Endodermal cell (in vitro differentiated cells): Measurements from ENCODE around the gene TMEM59L. TPM values are rescaled to one million over a fixed set of nuclear protein-coding genes. Genes with fewer than 3 reads are reported as not detected.
A peak's percentile ranks its signal among the peaks of the same experiment; 100 is the strongest.
"Not testable (repeated sequence)": the region's sequence is repeated elsewhere in the genome, so short reads cannot be mapped to it uniquely, and the experiment has no call there.

Source experiments
- DNase-seq: peaks from one replicate; pipeline ENCODE4 v3.0.0-alpha.2; 2017
- H3K27ac ChIP-seq: 2 replicates; pipeline ENCODE4 v1.5.1; 2013; ENCODE audit warnings: mild to moderate bottlenecking, low read depth, low read length, moderate library complexity
- H3K27me3 ChIP-seq: 2 replicates; pipeline ENCODE4 v1.6.1; 2013; ENCODE audit warnings: mild to moderate bottlenecking, low read length, moderate library complexity; ENCODE audit not compliant: insufficient read depth, control insufficient read depth, poor library complexity, severe bottlenecking
- H3K36me3 ChIP-seq: 2 replicates; pipeline ENCODE4 v1.7.0; 2013; ENCODE audit warnings: mild to moderate bottlenecking, low read length, moderate library complexity; ENCODE audit not compliant: control insufficient read depth, insufficient read depth
- H3K4me1 ChIP-seq: one replicate; pipeline ENCODE4 v1.7.0; 2013; ENCODE audit warnings: low read length; ENCODE audit not compliant: control insufficient read depth, insufficient read depth
- H3K4me3 ChIP-seq: 2 replicates; pipeline ENCODE4 v1.5.1; 2013; ENCODE audit warnings: mild to moderate bottlenecking, low read length, moderate library complexity
- H3K9ac ChIP-seq: 2 replicates; pipeline ENCODE4 v1.6.1; 2013; ENCODE audit warnings: mild to moderate bottlenecking, low read length, moderate library complexity; ENCODE audit not compliant: poor library complexity, severe bottlenecking; ENCODE audit errors: extremely low read depth
- H3K9me3 ChIP-seq: 2 replicates; pipeline ENCODE4 v1.6.1; 2013; ENCODE audit warnings: mild to moderate bottlenecking, low read length, moderate library complexity; ENCODE audit not compliant: control insufficient read depth
- H3K27ac Mint-ChIP-seq: 2 replicates; pipeline ENCODE4 v1.8.0; 2020; ENCODE audit warnings: mixed read lengths
- H3K27me3 Mint-ChIP-seq: 2 replicates; pipeline ENCODE4 v1.8.0; 2021; ENCODE audit warnings: mild to moderate bottlenecking, mixed read lengths; ENCODE audit not compliant: insufficient read depth
- H3K36me3 Mint-ChIP-seq: 2 replicates; pipeline ENCODE4 v1.8.0; 2020; ENCODE audit warnings: low read depth, mixed read lengths
- H3K4me1 Mint-ChIP-seq: 2 replicates; pipeline ENCODE4 v1.8.0; 2020; ENCODE audit warnings: mixed read lengths
- H3K4me3 Mint-ChIP-seq: 2 replicates; pipeline ENCODE4 v1.8.0; 2020; ENCODE audit warnings: mild to moderate bottlenecking, moderate library complexity, mixed read lengths
- H3K9me3 Mint-ChIP-seq: 2 replicates; pipeline ENCODE4 v1.8.0; 2020; ENCODE audit warnings: mild to moderate bottlenecking, mixed read lengths
- CTCF ChIP-seq: fragments of 200-600 bp; sonication (generic); conservative IDR thresholded peaks from 2 replicates; pipeline ENCODE4 v1.5.0; 2021; ENCODE audit warnings: antibody characterized with exemption, mild to moderate bottlenecking
- WGBS, 2 experiments: methylation state at CpG; one replicate each; pipeline versions ENCODE4 v1.1.5 to v1.1.7; 2013; ENCODE audit warnings: missing lambda C conversion rate in 2 of 2, mixed read lengths in 1 of 2; ENCODE audit not compliant: insufficient coverage in 1 of 2, insufficient read length in 1 of 2; 5-methylcytosine and 5-hydroxymethylcytosine counted together
- total RNA-seq, 2 donors: library from RNA; stranded (reverse); fragmentation: NEBNext Ultra II Directional in 1 of 2; extraction: Animal tissue kit (Norgen Biotek cat#: 25700) in 1 of 2; gene quantifications; 2 replicates in 1 of 2; 3 replicates in 1 of 2; pipeline ENCODE4 v1.2.1, GENCODE V29; 2021

TMEM59L gene
- total RNA-seq, 2 donors from 2014 or later = 5.0 to 7.2 TPM

GRCh38 chr19:18589380-18590272 is 23.0 kb upstream of the TMEM59L start:
- Histone ChIP-seq H3K9me3 (no peaks in the 10 kb centered on the region), H3K9ac (peak overlapping the region; percentile 65), H3K4me3 (peak overlapping the region; percentile 86), H3K27me3 (no peaks in the 10 kb centered on the region), H3K4me1 (peaks cover 3% of the 10 kb centered on the region), H3K27ac (peak overlapping the region; percentile 54), H3K36me3 (peaks cover 9% of the 10 kb centered on the region)
- peak overlapping the region; percentile 95 for H3K27ac Mint-ChIP-seq
- H3K4me3 Mint-ChIP-seq = peak overlapping the region; percentile 77
- peaks cover 5% of the 10 kb centered on the region for H3K36me3 Mint-ChIP-seq
- peak; percentile 95 for DNase-seq
- peaks cover 16% of the 10 kb centered on the region for H3K4me1 Mint-ChIP-seq
- H3K9me3 Mint-ChIP-seq = no peaks in the 10 kb centered on the region
- peaks cover 4% of the 10 kb centered on the region for H3K27me3 Mint-ChIP-seq
- WGBS, 2 experiments = 1% methylated on average over 35 to 52 of the region's 52 CpGs
- no peak for TF ChIP-seq CTCF

GRCh38 chr19:18590273-18591272 is 22.1 kb upstream of the TMEM59L start:
- Mint-ChIP-seq H3K4me3 (peak overlapping the region; percentile 77), H3K36me3 (peaks cover 5% of the 10 kb centered on the region), H3K27ac (peak overlapping the region; percentile 95), H3K9me3 (no peaks in the 10 kb centered on the region), H3K27me3 (no peaks in the 10 kb centered on the region), H3K4me1 (peaks cover 22% of the 10 kb centered on the region)
- Histone ChIP-seq H3K4me3 (peak overlapping the region; percentile 86), H3K4me1 (peaks cover 3% of the 10 kb centered on the region), H3K9me3 (no peaks in the 10 kb centered on the region), H3K27ac (peak overlapping the region; percentile 54), H3K9ac (peak overlapping the region; percentile 65), H3K36me3 (peaks cover 9% of the 10 kb centered on the region), H3K27me3 (no peaks in the 10 kb centered on the region)
- DNase-seq = peak; percentile 99
- WGBS, 2 experiments = 31 to 57% methylated on average over 20 to 40 of the region's 40 CpGs
- TF ChIP-seq CTCF = peak; percentile 84

- Histone ChIP-seq H3K36me3 (peaks cover 9% of the 10 kb centered on the region), H3K4me3 (no peak overlapping the region), H3K27me3 (no peaks in the 10 kb centered on the region), H3K9me3 (no peaks in the 10 kb centered on the region), H3K9ac (no peak overlapping the region), H3K27ac (no peak overlapping the region), H3K4me1 (peaks cover 3% of the 10 kb centered on the region)
- peaks cover 22% of the 10 kb centered on the region for H3K4me1 Mint-ChIP-seq
- no peaks in the 10 kb centered on the region for H3K9me3 Mint-ChIP-seq
- no peaks in the 10 kb centered on the region for H3K27me3 Mint-ChIP-seq
- H3K36me3 Mint-ChIP-seq = peaks cover 5% of the 10 kb centered on the region
- 95% methylated on average over 20 to 22 of the region's 22 CpGs for WGBS, 2 experiments
- H3K4me3 Mint-ChIP-seq = no peak overlapping the region
- TF ChIP-seq CTCF = no peak
- H3K27ac Mint-ChIP-seq = no peak overlapping the region
- no peak for DNase-seq
These were observed 20.8 kb upstream of the TMEM59L start for GRCh38 chr19:18591735-18592385.

GRCh38 chr19:18592732-18593131 is 19.9 kb upstream of the TMEM59L start:
- H3K4me3 Mint-ChIP-seq = peak overlapping the region; percentile 53
- not testable (repeated sequence) for H3K27me3 Mint-ChIP-seq, H3K27ac ChIP-seq, H3K36me3 ChIP-seq, H3K4me1 ChIP-seq, H3K9ac ChIP-seq, H3K9me3 ChIP-seq, H3K27me3 ChIP-seq, H3K4me3 ChIP-seq, H3K36me3 Mint-ChIP-seq, H3K9me3 Mint-ChIP-seq
- DNase-seq = peak; percentile 38
- 87 to 95% methylated on average over 5 of the region's 5 CpGs for WGBS, 2 experiments
- peak overlapping the region; percentile 58 for H3K27ac Mint-ChIP-seq
- peaks cover 22% of the 10 kb centered on the region for H3K4me1 Mint-ChIP-seq
